Prostate gland (tissue), 2 donors: Measurements from ENCODE around the gene OSCP1. TPM values are rescaled to one million over a fixed set of nuclear protein-coding genes. Genes with fewer than 3 reads are reported as not detected.

Source experiments
- DNase-seq: peaks from one replicate; pipeline ENCODE4 v3.0.0-alpha.2; 2019; ENCODE audit warnings: low spot score
- H3K27ac ChIP-seq, 2 donors: fragments of 200-600 bp; sonication (generic); 2 replicates each; pipeline ENCODE4 v1.5.1; 2017 to 2019
- H3K27me3 ChIP-seq: fragments of 200-600 bp; sonication (generic); replicated peaks from 2 replicates; pipeline ENCODE4 v1.5.1; 2019; ENCODE audit not compliant: insufficient read depth
- H3K36me3 ChIP-seq, 2 donors: fragments of 200-600 bp; sonication (generic); 1 replicate in 1 of 2; 2 replicates in 1 of 2; pipeline versions ENCODE4 v1.5.1 to v1.8.1; 2017 to 2019
- H3K4me1 ChIP-seq: fragments of 200-600 bp; sonication (generic); replicated peaks from 2 replicates; pipeline ENCODE4 v1.5.1; 2019
- H3K4me3 ChIP-seq, 2 donors: fragments of 200-600 bp; sonication (generic); 2 replicates each; pipeline ENCODE4 v1.5.1; 2017 to 2019
- H3K9me3 ChIP-seq: fragments of 200-600 bp; sonication (generic); 2 replicates; pipeline ENCODE4 v1.5.1; 2017
- POLR2A ChIP-seq: fragments of 450-650 bp; IDR thresholded peaks from one replicate; pipeline ENCODE4 v1.6.1; 2016; ENCODE audit warnings: antibody characterized with exemption, mild to moderate bottlenecking
- POLR2AphosphoS5 ChIP-seq: sonication (generic); formaldehyde crosslinking; IDR thresholded peaks from one replicate; pipeline ENCODE4 v1.6.1; 2017; ENCODE audit warnings: antibody characterized with exemption
- WGBS: methylation state at CpG from one replicate; pipeline ENCODE4 v1.1.5; 2018; 5-methylcytosine and 5-hydroxymethylcytosine counted together
- intact Hi-C: fragments of 100-400 bp; cut with DNase I; formaldehyde crosslinking; loops from one replicate; pipeline ENCODE4 v1.14.2; 2022
- total RNA-seq, 2 donors: library from RNA; depleted of rRNA; stranded (reverse); fragments of >200 nt; gene quantifications; one replicate each; pipeline ENCODE4 v1.1.0, GENCODE V29; 2016
- TF ChIP-seq, protein P1 (sequence below), 4 experiments: fragments of 200-600 bp in 2 of 4; fragments of 450-650 bp in 2 of 4; sonication (generic) in 2 of 4; IDR thresholded peaks; 1 replicate in 3 of 4; 2 replicates in 1 of 4; pipeline ENCODE4 v1.5.1; 2016 to 2019; ENCODE audit warnings: antibody characterized with exemption in 4 of 4, mild to moderate bottlenecking in 2 of 4, moderate library complexity in 2 of 4

OSCP1 gene
- total RNA-seq, 2 donors from 2014 or later: 16.7 to 25.6 TPM

DNA sequence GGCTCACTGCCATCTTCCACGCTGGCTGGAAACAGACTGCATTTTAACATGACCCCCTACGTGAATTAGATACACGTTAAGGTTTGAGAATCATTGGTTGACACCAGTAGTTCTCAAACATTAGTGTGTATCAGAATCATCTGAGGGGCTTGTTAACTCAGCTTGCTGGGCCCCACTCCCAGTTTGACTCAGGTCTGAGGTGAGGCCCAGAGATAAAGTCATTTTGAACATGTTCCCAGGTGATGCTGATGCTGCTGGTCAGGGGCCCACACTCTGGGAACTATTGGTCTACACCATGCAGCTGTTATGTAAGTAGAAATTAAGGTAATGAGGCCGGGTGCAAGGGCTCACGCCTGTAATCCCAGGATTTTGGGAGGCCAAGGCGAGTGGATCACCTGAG is 53.9 kb downstream of the OSCP1 start:
- Histone ChIP-seq H3K4me3 (no peak overlapping the region), H3K27ac (no peak overlapping the region), H3K27me3 (no peaks in the 10 kb centered on the region), H3K4me1 (no peaks in the 10 kb centered on the region), H3K9me3 (no peaks in the 10 kb centered on the region), H3K36me3 (peaks cover 8 to 15% of the 10 kb centered on the region in 2 donors)
- WGBS: 77% methylated on average over 6 of the region's 6 CpGs
- DNase-seq: no peak
- TF ChIP-seq POLR2AphosphoS5 (no peak), POLR2A (no peak)
- TF ChIP-seq, protein P1, sequence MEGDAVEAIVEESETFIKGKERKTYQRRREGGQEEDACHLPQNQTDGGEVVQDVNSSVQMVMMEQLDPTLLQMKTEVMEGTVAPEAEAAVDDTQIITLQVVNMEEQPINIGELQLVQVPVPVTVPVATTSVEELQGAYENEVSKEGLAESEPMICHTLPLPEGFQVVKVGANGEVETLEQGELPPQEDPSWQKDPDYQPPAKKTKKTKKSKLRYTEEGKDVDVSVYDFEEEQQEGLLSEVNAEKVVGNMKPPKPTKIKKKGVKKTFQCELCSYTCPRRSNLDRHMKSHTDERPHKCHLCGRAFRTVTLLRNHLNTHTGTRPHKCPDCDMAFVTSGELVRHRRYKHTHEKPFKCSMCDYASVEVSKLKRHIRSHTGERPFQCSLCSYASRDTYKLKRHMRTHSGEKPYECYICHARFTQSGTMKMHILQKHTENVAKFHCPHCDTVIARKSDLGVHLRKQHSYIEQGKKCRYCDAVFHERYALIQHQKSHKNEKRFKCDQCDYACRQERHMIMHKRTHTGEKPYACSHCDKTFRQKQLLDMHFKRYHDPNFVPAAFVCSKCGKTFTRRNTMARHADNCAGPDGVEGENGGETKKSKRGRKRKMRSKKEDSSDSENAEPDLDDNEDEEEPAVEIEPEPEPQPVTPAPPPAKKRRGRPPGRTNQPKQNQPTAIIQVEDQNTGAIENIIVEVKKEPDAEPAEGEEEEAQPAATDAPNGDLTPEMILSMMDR (IDR thresholded peaks at IDR 0.05): no peak
- intact Hi-C loops: no loop called here

DNA sequence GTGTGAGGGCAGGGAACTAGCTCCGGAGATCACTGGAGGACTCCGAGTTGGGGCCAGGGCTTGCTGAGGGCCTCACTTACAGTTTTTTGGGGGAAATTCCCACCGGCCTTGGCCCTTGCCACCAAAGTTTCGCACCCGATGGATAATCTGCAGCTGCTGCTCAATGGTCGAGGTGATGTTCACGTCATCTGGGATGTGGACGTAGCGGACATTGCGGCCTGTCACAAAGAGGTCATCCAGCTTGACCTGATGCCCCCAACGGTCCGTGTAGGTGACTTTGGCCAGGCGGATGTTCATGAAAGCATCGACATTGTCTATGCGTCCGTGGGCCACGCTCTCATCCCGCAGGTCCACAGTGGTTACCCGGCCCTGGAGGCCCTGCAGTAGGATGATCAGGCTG is 56.6 kb downstream of the OSCP1 start:
- TF ChIP-seq, protein P1 (IDR thresholded peaks at IDR 0.05): no peak
- Histone ChIP-seq H3K27ac (no peak overlapping the region), H3K9me3 (no peaks in the 10 kb centered on the region), H3K36me3 (peaks cover 8 to 15% of the 10 kb centered on the region in 2 donors), H3K4me3 (no peak overlapping the region), H3K4me1 (no peaks in the 10 kb centered on the region), H3K27me3 (no peaks in the 10 kb centered on the region)
- DNase-seq: no peak
- intact Hi-C loops: no loop called here
- 94% methylated on average over 19 of the region's 19 CpGs for WGBS

DNA sequence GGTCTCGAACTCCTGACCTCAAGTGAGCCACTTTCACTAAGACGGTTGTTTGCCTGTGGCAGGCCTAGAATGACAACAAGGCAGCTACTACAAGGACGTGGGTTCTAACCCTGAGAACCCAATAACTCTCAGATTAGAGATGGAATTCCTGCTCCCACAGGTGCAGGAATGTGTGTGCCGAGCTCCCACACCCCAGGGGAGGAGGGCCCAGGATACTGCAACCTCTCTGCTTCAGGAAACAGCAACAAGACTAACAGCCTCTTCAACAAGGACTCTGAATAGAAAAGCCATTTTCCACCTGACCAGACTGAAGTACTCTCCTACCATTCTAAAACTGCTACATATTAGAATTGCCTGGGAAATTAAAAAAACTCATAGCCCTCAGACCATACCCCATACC is 57.4 kb downstream of the OSCP1 start:
- 87% methylated on average over 4 of the region's 4 CpGs for WGBS
- H3K36me3 ChIP-seq: peaks cover 8 to 15% of the 10 kb centered on the region in 2 donors
- DNase-seq: no peak
- H3K27me3 ChIP-seq: no peaks in the 10 kb centered on the region
- TF ChIP-seq, protein P1 (IDR thresholded peaks at IDR 0.05): no peak
- no peak for TF ChIP-seq POLR2A
- TF ChIP-seq POLR2AphosphoS5: no peak
- H3K4me3 ChIP-seq: no peak overlapping the region
- intact Hi-C loops: no loop called here
- no peaks in the 10 kb centered on the region for H3K4me1 ChIP-seq
- no peaks in the 10 kb centered on the region for H3K9me3 ChIP-seq
- no peak overlapping the region for H3K27ac ChIP-seq

DNA sequence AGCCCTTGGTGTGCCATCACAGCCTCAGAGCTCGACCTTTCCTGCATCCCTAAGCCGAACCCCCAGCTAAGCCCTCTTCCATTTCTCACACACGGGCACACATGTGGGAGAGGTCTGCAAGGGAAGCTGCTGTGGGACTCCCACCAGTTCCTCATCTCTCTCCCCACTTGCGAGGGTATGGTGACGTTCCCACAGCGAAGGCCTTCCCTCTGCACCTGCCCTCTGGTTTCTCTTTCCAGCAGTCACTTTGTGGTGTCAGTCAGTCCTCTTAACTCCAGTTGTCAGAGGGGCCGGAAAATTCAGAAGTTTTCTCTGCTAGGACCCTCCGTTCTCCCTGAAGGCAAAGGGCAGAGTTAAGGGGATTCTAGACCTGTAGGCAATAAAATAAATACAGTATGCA is 59.0 kb downstream of the OSCP1 start:
- H3K9me3 ChIP-seq: no peaks in the 10 kb centered on the region
- H3K27me3 ChIP-seq: no peaks in the 10 kb centered on the region
- no peak overlapping the region for H3K27ac ChIP-seq
- 91% methylated on average over 8 of the region's 8 CpGs for whole genome bisulfite sequencing
- peaks cover 9% of the 10 kb centered on the region for H3K4me1 ChIP-seq
- intact Hi-C loops: no loop called here
- DNase-seq: no peak
- TF ChIP-seq POLR2AphosphoS5: no peak
- TF ChIP-seq POLR2A: no peak
- TF ChIP-seq, protein P1 (IDR thresholded peaks at IDR 0.05): no peak
- H3K36me3 ChIP-seq: peaks cover 8 to 15% of the 10 kb centered on the region in 2 donors
- H3K4me3 ChIP-seq: no peak overlapping the region

DNA sequence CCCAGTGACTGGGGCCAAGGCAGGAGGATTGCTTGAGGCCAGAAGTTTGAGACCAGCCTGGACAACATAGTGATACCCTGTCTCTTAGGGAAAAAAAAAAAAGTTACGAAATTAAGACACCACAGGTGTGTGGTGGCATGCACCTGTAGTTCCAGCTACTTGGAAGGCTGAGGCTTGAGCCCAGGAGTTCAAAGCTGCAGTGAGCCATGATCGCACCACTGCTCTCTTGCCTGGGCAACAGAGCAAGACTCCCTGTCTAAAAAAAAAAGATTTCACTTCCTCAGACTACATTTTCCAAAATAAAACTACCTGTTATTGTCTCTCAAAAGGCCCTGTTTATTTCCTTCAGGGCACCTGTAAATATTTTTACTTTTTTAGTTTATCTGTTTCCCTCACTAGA is 59.8 kb downstream of the OSCP1 start:
- peaks cover 9% of the 10 kb centered on the region for H3K4me1 ChIP-seq

More for the DNA sequence above, 59.8 kb downstream of the OSCP1 start:
- Histone ChIP-seq H3K27me3 (no peaks in the 10 kb centered on the region), H3K4me3 (no peak overlapping the region), H3K27ac (no peak overlapping the region), H3K9me3 (no peaks in the 10 kb centered on the region), H3K36me3 (peaks cover 8 to 15% of the 10 kb centered on the region in 2 donors)
- 94% methylated on average over 2 of the region's 2 CpGs for WGBS
- intact Hi-C loops: no loop called here
- DNase-seq: no peak
- TF ChIP-seq POLR2AphosphoS5 (no peak), POLR2A (no peak)
- TF ChIP-seq, protein P1 (IDR thresholded peaks at IDR 0.05): no peak
